ENCODE measurements around the gene PSMB9.
A peak's percentile ranks its signal among the peaks of the same experiment; 100 is the strongest.

Gene PSMB9

GRCh38 chr6:32882879-32883250 lies 28.9 kb downstream of the PSMB9 start:
- no peak overlapping the region for H3K27ac ChIP-seq
- no peak for TF ChIP-seq ZFX (IDR thresholded peaks at IDR 0.05; ENCODE audit: borderline replicate concordance)
- TF ChIP-seq, protein P1, sequence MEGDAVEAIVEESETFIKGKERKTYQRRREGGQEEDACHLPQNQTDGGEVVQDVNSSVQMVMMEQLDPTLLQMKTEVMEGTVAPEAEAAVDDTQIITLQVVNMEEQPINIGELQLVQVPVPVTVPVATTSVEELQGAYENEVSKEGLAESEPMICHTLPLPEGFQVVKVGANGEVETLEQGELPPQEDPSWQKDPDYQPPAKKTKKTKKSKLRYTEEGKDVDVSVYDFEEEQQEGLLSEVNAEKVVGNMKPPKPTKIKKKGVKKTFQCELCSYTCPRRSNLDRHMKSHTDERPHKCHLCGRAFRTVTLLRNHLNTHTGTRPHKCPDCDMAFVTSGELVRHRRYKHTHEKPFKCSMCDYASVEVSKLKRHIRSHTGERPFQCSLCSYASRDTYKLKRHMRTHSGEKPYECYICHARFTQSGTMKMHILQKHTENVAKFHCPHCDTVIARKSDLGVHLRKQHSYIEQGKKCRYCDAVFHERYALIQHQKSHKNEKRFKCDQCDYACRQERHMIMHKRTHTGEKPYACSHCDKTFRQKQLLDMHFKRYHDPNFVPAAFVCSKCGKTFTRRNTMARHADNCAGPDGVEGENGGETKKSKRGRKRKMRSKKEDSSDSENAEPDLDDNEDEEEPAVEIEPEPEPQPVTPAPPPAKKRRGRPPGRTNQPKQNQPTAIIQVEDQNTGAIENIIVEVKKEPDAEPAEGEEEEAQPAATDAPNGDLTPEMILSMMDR (IDR thresholded peaks at IDR 0.05): no peak

DNA sequence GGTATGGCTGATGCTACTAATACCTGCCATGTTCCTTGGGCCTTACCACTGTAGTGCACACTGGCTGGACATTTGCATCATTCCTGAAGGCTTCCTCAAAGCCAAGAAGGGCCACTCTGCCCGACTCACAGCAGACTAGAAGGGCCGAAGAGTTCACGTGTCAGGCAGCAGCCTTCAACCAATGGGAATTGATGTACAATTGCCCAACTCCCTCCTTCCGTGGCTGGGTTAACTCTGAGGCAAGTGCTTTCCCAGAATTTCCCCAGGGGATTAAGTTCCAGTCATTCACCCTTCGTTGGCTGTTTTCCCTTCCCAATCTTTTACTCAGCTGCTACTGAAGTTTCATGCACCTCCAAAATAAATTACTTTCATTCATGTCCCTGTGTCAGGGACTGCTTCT lies 29.8 kb downstream of the PSMB9 start:
- TF ChIP-seq, protein P1 (IDR thresholded peaks at IDR 0.05): no peak
- TF ChIP-seq ZFX (IDR thresholded peaks at IDR 0.05; ENCODE audit: borderline replicate concordance): no peak
- H3K27ac ChIP-seq: no peak overlapping the region

GRCh38 chr6:32885698-32886286 lies 31.8 kb downstream of the PSMB9 start:
- TF ChIP-seq, protein P1 (IDR thresholded peaks at IDR 0.05): peak; percentile 77
- TF ChIP-seq ZFX (IDR thresholded peaks at IDR 0.05; ENCODE audit: borderline replicate concordance): no peak
- H3K27ac ChIP-seq: 0 out of 2 replicates have a peak overlapping the region, but pooled peaks have one; percentile 36

GRCh38 chr6:32886681-32887383 lies 32.8 kb downstream of the PSMB9 start:
- H3K27ac ChIP-seq: peak overlapping the region; percentile 36; the same call in 1 of the 2 replicates
- TF ChIP-seq ZFX (IDR thresholded peaks at IDR 0.05; ENCODE audit: borderline replicate concordance): no peak
- TF ChIP-seq, protein P1 (IDR thresholded peaks at IDR 0.05): no peak

GRCh38 chr6:32887616-32888015 lies 33.6 kb downstream of the PSMB9 start:
- TF ChIP-seq ZFX (IDR thresholded peaks at IDR 0.05; ENCODE audit: borderline replicate concordance): no peak
- TF ChIP-seq, protein P1 (IDR thresholded peaks at IDR 0.05): no peak
- 0 out of 2 replicates have a peak overlapping the region, but pooled peaks have one; percentile 36 for H3K27ac ChIP-seq

- TF ChIP-seq, protein P1 (IDR thresholded peaks at IDR 0.05): no peak
- TF ChIP-seq ZFX (IDR thresholded peaks at IDR 0.05; ENCODE audit: borderline replicate concordance): no peak
These were observed 34.6 kb downstream of the PSMB9 start for GRCh38 chr6:32888576-32888975.

GRCh38 chr6:32889533-32889932 lies 35.5 kb downstream of the PSMB9 start:
- TF ChIP-seq ZFX (IDR thresholded peaks at IDR 0.05; ENCODE audit: borderline replicate concordance): no peak
- TF ChIP-seq, protein P1 (IDR thresholded peaks at IDR 0.05): no peak
- H3K27ac ChIP-seq: no peak overlapping the region

More at GRCh38 chr6:32888576-32888975, 34.6 kb downstream of the PSMB9 start:
- H3K27ac ChIP-seq: no peak overlapping the region
